ENCODE results near the gene EIF3F.

The EIF3F gene

GRCh38 chr11:8039530-8040260 is 52.6 kb downstream of the EIF3F start:
- no peak for DNase-seq (ENCODE audit: low read depth in 2 of 2)

GRCh38 chr11:8040261-8040920 is 53.3 kb downstream of the EIF3F start:
- no peak for DNase-seq (ENCODE audit: low read depth in 2 of 2)

- DNase-seq (ENCODE audit: low read depth in 2 of 2): no peak
Observed at GRCh38 chr11:8040921-8041285, 53.8 kb downstream of the EIF3F start.

- no peak for DNase-seq (ENCODE audit: low read depth in 2 of 2)
Observed at GRCh38 chr11:8041576-8041975, 54.4 kb downstream of the EIF3F start.

GRCh38 chr11:8043756-8044155 is 56.6 kb downstream of the EIF3F start:
- no peak for DNase-seq (ENCODE audit: low read depth in 2 of 2)

- no peak for DNase-seq (ENCODE audit: low read depth in 2 of 2)
Observed at GRCh38 chr11:8045839-8046238, 58.7 kb downstream of the EIF3F start.

- no peak for DNase-seq (ENCODE audit: low read depth in 2 of 2)
Observed at GRCh38 chr11:8047382-8047781, 60.2 kb downstream of the EIF3F start.

GRCh38 chr11:8049084-8049483 is 61.9 kb downstream of the EIF3F start:
- no peak for DNase-seq (ENCODE audit: low read depth in 2 of 2)

Data from fibroblast of skin of left quadriceps (primary cell).